A549 (cell line): ENCODE results near the gene OTOP2. TPM values are rescaled to one million over a fixed set of nuclear protein-coding genes. Genes with fewer than 3 reads are reported as not detected.

Source experiments
- ATAC-seq, 2 experiments: fragments of 200-7000 bp in 1 of 2; fragments of >200 bp in 1 of 2; cut with Nextera tagmentation in 1 of 2; cut with Tn5 transposase in 1 of 2; 3 replicates each; pipeline versions ENCODE4 v1.8.0 to v1.9.1; 2018 to 2020; ENCODE audit warnings: mild to moderate bottlenecking in 1 of 2, moderate library complexity in 1 of 2
- CTCF ChIA-PET: fragments of 300-600 bp; sonication (Branson Sonifier 250); formaldehyde crosslinking; extraction: SDS; loops from one replicate; lab custom pipeline; 2021; ENCODE audit warnings: antibody characterized with exemption, inconsistent platforms; lab: Yijun Ruan, JAX
- POLR2A ChIA-PET: fragments of 350-600 bp; formaldehyde crosslinking; extraction: SDS; loops from one replicate; lab custom pipeline; 2021; ENCODE audit warnings: antibody characterized with exemption, inconsistent platforms; lab: Yijun Ruan, JAX
- DNase-seq, 2 experiments: peaks; one replicate each; pipeline versions ENCODE4 v3.0.0 to v3.0.0-alpha.2; 2011 to 2016; ENCODE audit warnings: low read depth in 1 of 2, low spot score in 1 of 2
- FAIRE-seq: peaks from 2 replicates; lab custom pipeline; 2011; peaks lifted over from hg19 to GRCh38; lab: Jason Lieb, UNC
- H3K27ac ChIP-seq, 2 experiments: fragments of >200 bp; sonication (Bioruptor Twin); formaldehyde crosslinking; 3 replicates each; pipeline ENCODE4 v1.5.1; 2016 to 2017
- H3K4me1 ChIP-seq: fragments of >200 bp; sonication (Bioruptor Twin); formaldehyde crosslinking; 3 replicates; pipeline ENCODE4 v1.6.1; 2016
- H3K4me2 ChIP-seq: fragments of >200 bp; sonication (Bioruptor Twin); formaldehyde crosslinking; 3 replicates; pipeline ENCODE4 v1.6.1; 2016
- H3K4me3 ChIP-seq: fragments of >200 bp; sonication (Bioruptor Twin); formaldehyde crosslinking; 3 replicates; pipeline ENCODE4 v1.5.1; 2016
- H3K9me3 ChIP-seq: fragments of >200 bp; sonication (Bioruptor Twin); formaldehyde crosslinking; 3 replicates; pipeline ENCODE4 v1.6.1; 2016
- BHLHE40 ChIP-seq: IDR thresholded peaks from 2 replicates; pipeline ENCODE4 v1.6.1; 2012; ENCODE audit warnings: low read depth, low read length, inconsistent platforms
- CBX2 ChIP-seq: fragments of 200-600 bp; sonication (generic); IDR thresholded peaks from 2 replicates; pipeline ENCODE4 v1.6.1; 2016; ENCODE audit warnings: low read depth, mild to moderate bottlenecking, borderline replicate concordance
- CBX8 ChIP-seq: fragments of 200-600 bp; sonication (generic); IDR thresholded peaks from 2 replicates; pipeline ENCODE4 v1.6.1; 2016
- EP300 ChIP-seq, 2 experiments: fragments of >200 bp; sonication (Bioruptor Twin); formaldehyde crosslinking; IDR thresholded peaks; 2 replicates in 1 of 2; 3 replicates in 1 of 2; pipeline ENCODE4 v1.6.1; 2016 to 2017
- ESRRA ChIP-seq: fragments of 150-350 bp; IDR thresholded peaks from 2 replicates; pipeline ENCODE4 v1.6.1; 2014; ENCODE audit warnings: mild to moderate bottlenecking, low read length, borderline replicate concordance
- FOSL2 ChIP-seq, 2 experiments: fragments of 450-650 bp in 1 of 2; fragments of >200 bp in 1 of 2; sonication (Bioruptor Twin) in 1 of 2; formaldehyde crosslinking; IDR thresholded peaks; 2 replicates each; pipeline versions ENCODE4 v1.5.0 to v1.6.1; 2016 to 2020; ENCODE audit warnings: mild to moderate bottlenecking in 1 of 2, moderate library complexity in 1 of 2
- FOXS1 ChIP-seq: fragments of 250-450 bp; sonication (Bioruptor Pico); IDR thresholded peaks from 2 replicates; pipeline ENCODE4 v1.5.0; 2020; ENCODE audit warnings: mild to moderate bottlenecking, moderate library complexity
- GATA3 ChIP-seq: IDR thresholded peaks from 2 replicates; pipeline ENCODE4 v1.6.1; 2012; ENCODE audit warnings: borderline replicate concordance
- HDAC2 ChIP-seq: fragments of 200-600 bp; sonication (generic); IDR thresholded peaks from 2 replicates; pipeline ENCODE4 v1.6.1; 2016
- HES2 ChIP-seq: fragments of >200 bp; sonication (Bioruptor Twin); formaldehyde crosslinking; IDR thresholded peaks from 2 replicates; pipeline ENCODE4 v1.6.1; 2016
- HOXA7 ChIP-seq: fragments of 250-450 bp; sonication (Bioruptor Pico); IDR thresholded peaks from 2 replicates; pipeline ENCODE4 v1.5.0; 2020; ENCODE audit warnings: mild to moderate bottlenecking, moderate library complexity
- HOXB13 ChIP-seq: fragments of 250-450 bp; sonication (Bioruptor Pico); IDR thresholded peaks from 2 replicates; pipeline ENCODE4 v1.5.0; 2020; ENCODE audit warnings: low read depth, mild to moderate bottlenecking, moderate library complexity
- HOXB5 ChIP-seq: fragments of 250-450 bp; sonication (Bioruptor Pico); IDR thresholded peaks from 2 replicates; pipeline ENCODE4 v1.5.0; 2020; ENCODE audit warnings: mild to moderate bottlenecking, moderate library complexity
- MAX ChIP-seq: IDR thresholded peaks from 2 replicates; pipeline ENCODE4 v1.6.1; 2012
- PBX3 ChIP-seq: IDR thresholded peaks from 2 replicates; pipeline ENCODE4 v1.6.1; 2012
- PHF8 ChIP-seq: fragments of 200-600 bp; sonication (generic); IDR thresholded peaks from 2 replicates; pipeline ENCODE4 v1.6.1; 2016; ENCODE audit warnings: low read depth, mild to moderate bottlenecking, antibody characterized with exemption, moderate library complexity, borderline replicate concordance
- RAD21 ChIP-seq, 2 experiments: fragments of >200 bp in 1 of 2; sonication (Bioruptor Twin) in 1 of 2; formaldehyde crosslinking in 1 of 2; IDR thresholded peaks in 1 of 2; conservative IDR thresholded peaks in 1 of 2; 2 replicates in 1 of 2; 3 replicates in 1 of 2; pipeline ENCODE4 v1.6.1; 2012 to 2018; ENCODE audit warnings: inconsistent platforms in 1 of 2
- RARB ChIP-seq: fragments of 250-450 bp; sonication (Bioruptor Pico); IDR thresholded peaks from 2 replicates; pipeline ENCODE4 v1.8.0; 2021; ENCODE audit warnings: mild to moderate bottlenecking, moderate library complexity
- TP53 ChIP-seq: fragments of 250-450 bp; sonication (Bioruptor Pico); IDR thresholded peaks from 2 replicates; pipeline ENCODE4 v1.5.0; 2021; ENCODE audit warnings: mild to moderate bottlenecking, moderate library complexity
- ZNF302 ChIP-seq: fragments of 250-450 bp; sonication (Bioruptor Pico); IDR thresholded peaks from 2 replicates; pipeline ENCODE4 v1.9.0; 2021; ENCODE audit warnings: inconsistent platforms, mild to moderate bottlenecking, moderate library complexity
- WGBS: methylation state at CpG from one replicate; pipeline ENCODE4 v1.1.6; 2017; ENCODE audit errors: missing lambda C conversion rate; 5-methylcytosine and 5-hydroxymethylcytosine counted together
- polyA plus RNA-seq, 4 experiments: library from polyadenylated mRNA; depleted of rRNA in 3 of 4; stranded (reverse); fragments of >200 nt; fragmentation: RNase III in 1 of 4; extraction: RNeasy Plus Mini Kit Qiagen cat#74134 plus additional on column Dnase treatment in 1 of 4; gene quantifications; 2 replicates in 3 of 4; 3 replicates in 1 of 4; pipeline ENCODE4 v1.2.3, GENCODE V29; 2011 to 2017
- TF ChIP-seq, protein P1 (sequence below): fragments of 200-600 bp; sonication (generic); IDR thresholded peaks from 2 replicates; pipeline ENCODE4 v1.6.1; 2016; ENCODE audit warnings: antibody characterized with exemption, mild to moderate bottlenecking, moderate library complexity
- TF ChIP-seq, protein P2 (sequence below): fragments of 450-650 bp; IDR thresholded peaks from 2 replicates; pipeline ENCODE4 v1.6.1; 2014; ENCODE audit warnings: antibody characterized with exemption

The OTOP2 gene
- polyA plus RNA-seq, 2 of the 4 experiments (the other 2 are of a cell fraction) = 0.06 TPM; not detected in 1

GRCh38 chr17:74975943-74976342 lies 51.9 kb downstream of the OTOP2 start:
- no peak overlapping the region for H3K4me3 ChIP-seq
- TF ChIP-seq CBX8 (no peak), RAD21 (conservative IDR thresholded peaks at IDR 0.05 in 1 of 2, IDR thresholded peaks at IDR 0.05 in 1 of 2) (no peak), PBX3 (no peak), HDAC2 (no peak), FOXS1 (CRISPR knock-in tag) (no peak), PHF8 (no peak), ZNF302 (CRISPR knock-in tag) (no peak), BHLHE40 (no peak), TP53 (CRISPR knock-in tag) (no peak), HOXA7 (no peak)
- TF ChIP-seq, protein P1, sequence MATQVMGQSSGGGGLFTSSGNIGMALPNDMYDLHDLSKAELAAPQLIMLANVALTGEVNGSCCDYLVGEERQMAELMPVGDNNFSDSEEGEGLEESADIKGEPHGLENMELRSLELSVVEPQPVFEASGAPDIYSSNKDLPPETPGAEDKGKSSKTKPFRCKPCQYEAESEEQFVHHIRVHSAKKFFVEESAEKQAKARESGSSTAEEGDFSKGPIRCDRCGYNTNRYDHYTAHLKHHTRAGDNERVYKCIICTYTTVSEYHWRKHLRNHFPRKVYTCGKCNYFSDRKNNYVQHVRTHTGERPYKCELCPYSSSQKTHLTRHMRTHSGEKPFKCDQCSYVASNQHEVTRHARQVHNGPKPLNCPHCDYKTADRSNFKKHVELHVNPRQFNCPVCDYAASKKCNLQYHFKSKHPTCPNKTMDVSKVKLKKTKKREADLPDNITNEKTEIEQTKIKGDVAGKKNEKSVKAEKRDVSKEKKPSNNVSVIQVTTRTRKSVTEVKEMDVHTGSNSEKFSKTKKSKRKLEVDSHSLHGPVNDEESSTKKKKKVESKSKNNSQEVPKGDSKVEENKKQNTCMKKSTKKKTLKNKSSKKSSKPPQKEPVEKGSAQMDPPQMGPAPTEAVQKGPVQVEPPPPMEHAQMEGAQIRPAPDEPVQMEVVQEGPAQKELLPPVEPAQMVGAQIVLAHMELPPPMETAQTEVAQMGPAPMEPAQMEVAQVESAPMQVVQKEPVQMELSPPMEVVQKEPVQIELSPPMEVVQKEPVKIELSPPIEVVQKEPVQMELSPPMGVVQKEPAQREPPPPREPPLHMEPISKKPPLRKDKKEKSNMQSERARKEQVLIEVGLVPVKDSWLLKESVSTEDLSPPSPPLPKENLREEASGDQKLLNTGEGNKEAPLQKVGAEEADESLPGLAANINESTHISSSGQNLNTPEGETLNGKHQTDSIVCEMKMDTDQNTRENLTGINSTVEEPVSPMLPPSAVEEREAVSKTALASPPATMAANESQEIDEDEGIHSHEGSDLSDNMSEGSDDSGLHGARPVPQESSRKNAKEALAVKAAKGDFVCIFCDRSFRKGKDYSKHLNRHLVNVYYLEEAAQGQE = no peak
- TF ChIP-seq, all 56 proteins: peak for 0
- Histone ChIP-seq H3K4me1 (peaks cover 9% of the 10 kb centered on the region), H3K4me2 (no peak overlapping the region), H3K27ac (no peak overlapping the region), H3K9me3 (no peaks in the 10 kb centered on the region)
- DNase-seq = no peak
- ChIA-PET CTCF (interaction anchor here (1.2 to 42.3 kb wide), 7 partner anchors 9 to 130 kb away, joined by 3 to 1448 read pairs (median 64); partner anchors contain the start of genes CDR2L, MRPL58, OTOP2 and OTOP3), POLR2A (interaction anchor here (1.3 kb wide), 1 partner anchor 36 kb away, joined by 3 read pairs; no protein-coding TSS in a partner anchor)
- no peak for ATAC-seq
- no peak for FAIRE-seq
- 59% methylated on average over 4 of the region's 4 CpGs for WGBS

GRCh38 chr17:74977802-74978201 lies 53.7 kb downstream of the OTOP2 start:
- TF ChIP-seq GATA3 (no peak), RARB (CRISPR knock-in tag) (no peak), CBX2 (no peak)
- no peak for FAIRE-seq
- ChIA-PET CTCF (interaction anchor here (0.6 to 42.3 kb wide), 7 partner anchors 11 to 136 kb away, joined by 3 to 1448 read pairs (median 7); partner anchors contain the start of genes MRPL58, OTOP2, OTOP3 and USH1G), POLR2A (no interaction called here)
- Histone ChIP-seq H3K27ac (no peak overlapping the region), H3K9me3 (no peaks in the 10 kb centered on the region), H3K4me1 (peaks cover 9% of the 10 kb centered on the region), H3K4me2 (no peak overlapping the region), H3K4me3 (no peak overlapping the region)
- 93% methylated on average over 3 of the region's 3 CpGs for WGBS
- no peak for DNase-seq
- ATAC-seq = no peak

DNA sequence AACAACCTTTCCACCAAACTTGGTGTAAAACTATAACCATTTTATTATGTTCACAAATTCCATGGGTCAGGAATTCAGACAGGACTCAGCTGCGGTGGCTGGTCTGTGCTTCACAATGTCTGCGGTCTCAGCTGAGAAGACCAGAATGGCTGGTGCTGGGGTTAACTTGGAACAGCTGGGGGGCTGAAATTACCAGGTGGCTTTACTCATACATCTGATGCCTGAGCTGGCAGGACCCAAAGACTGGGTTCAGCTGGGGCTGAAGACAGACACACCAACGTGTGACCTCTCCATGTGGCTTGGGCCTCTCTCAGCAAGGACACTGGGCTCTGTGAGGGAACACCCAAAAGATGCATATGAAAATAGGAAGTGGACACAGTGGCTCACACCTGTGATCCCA lies 54.2 kb downstream of the OTOP2 start:
- ATAC-seq = no peak
- POLR2A ChIA-PET = no interaction called here

More for the DNA sequence above, 54.2 kb downstream of the OTOP2 start:
- H3K4me1 ChIP-seq = peaks cover 14% of the 10 kb centered on the region
- FAIRE-seq = no peak
- CTCF ChIA-PET = interaction anchor here (0.6 to 42.3 kb wide), 7 partner anchors 10 to 136 kb away, joined by 3 to 1448 read pairs (median 10); partner anchors contain the start of genes CDR2L, MRPL58, OTOP2 and OTOP3
- no peak overlapping the region for H3K4me2 ChIP-seq
- no peak for DNase-seq
- H3K27ac ChIP-seq = no peak overlapping the region
- H3K4me3 ChIP-seq = no peak overlapping the region
- TF ChIP-seq MAX (no peak), RARB (CRISPR knock-in tag) (no peak), ESRRA (no peak), EP300 (IDR thresholded peaks at IDR 0.05) (no peak), FOSL2 (IDR thresholded peaks at IDR 0.05) (no peak), FOSL2 (CRISPR knock-in tag; IDR thresholded peaks at IDR 0.05) (no peak), HES2 (no peak), HOXB5 (CRISPR knock-in tag) (no peak), HOXB13 (CRISPR knock-in tag) (no peak), ZNF302 (CRISPR knock-in tag) (no peak)
- TF ChIP-seq, protein P2, sequence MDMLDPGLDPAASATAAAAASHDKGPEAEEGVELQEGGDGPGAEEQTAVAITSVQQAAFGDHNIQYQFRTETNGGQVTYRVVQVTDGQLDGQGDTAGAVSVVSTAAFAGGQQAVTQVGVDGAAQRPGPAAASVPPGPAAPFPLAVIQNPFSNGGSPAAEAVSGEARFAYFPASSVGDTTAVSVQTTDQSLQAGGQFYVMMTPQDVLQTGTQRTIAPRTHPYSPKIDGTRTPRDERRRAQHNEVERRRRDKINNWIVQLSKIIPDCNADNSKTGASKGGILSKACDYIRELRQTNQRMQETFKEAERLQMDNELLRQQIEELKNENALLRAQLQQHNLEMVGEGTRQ = no peak
- no peaks in the 10 kb centered on the region for H3K9me3 ChIP-seq
- 75% methylated on average over 3 of the region's 3 CpGs for WGBS
